Calu3 (cell line): ENCODE data around the gene DTX1. TPM values are rescaled to one million over a fixed set of nuclear protein-coding genes. Genes with fewer than 3 reads are reported as not detected.
"Not testable (repeated sequence)": the region's sequence is repeated elsewhere in the genome, so short reads cannot be mapped to it uniquely, and the experiment has no call there.

ENCODE experiments used
- BruUV-seq: library from RNA; stranded (reverse); fragments of 400-500 nt; replicated peaks from 2 replicates; lab custom pipeline; 2021; lab: Mats Ljungman, UMichigan
- CTCF ChIA-PET: fragments of 300-600 bp; sonication (Branson Sonifier 250); formaldehyde crosslinking; loops from one replicate; lab custom pipeline; 2022; ENCODE audit warnings: antibody characterized with exemption; lab: Charles Lee
- DNase-seq: peaks from one replicate; pipeline ENCODE4 v3.0.0; 2022
- H3K27ac Mint-ChIP-seq: one replicate; pipeline ENCODE4 v1.8.0; 2022; ENCODE audit warnings: mixed read lengths; ENCODE audit not compliant: unreplicated experiment
- H3K27me3 Mint-ChIP-seq: one replicate; pipeline ENCODE4 v1.8.0; 2022; ENCODE audit warnings: mixed read lengths; ENCODE audit not compliant: unreplicated experiment
- H3K36me3 Mint-ChIP-seq: one replicate; pipeline ENCODE4 v1.8.0; 2022; ENCODE audit warnings: mild to moderate bottlenecking, moderate library complexity, mixed read lengths; ENCODE audit not compliant: insufficient read depth, unreplicated experiment
- H3K4me1 Mint-ChIP-seq: one replicate; pipeline ENCODE4 v1.8.0; 2022; ENCODE audit warnings: mild to moderate bottlenecking, low read depth, mixed read lengths; ENCODE audit not compliant: unreplicated experiment
- H3K4me3 Mint-ChIP-seq: one replicate; pipeline ENCODE4 v1.8.0; 2022; ENCODE audit warnings: mild to moderate bottlenecking, low read depth, moderate library complexity, mixed read lengths; ENCODE audit not compliant: unreplicated experiment
- H3K9me3 Mint-ChIP-seq: one replicate; pipeline ENCODE4 v1.8.0; 2022; ENCODE audit warnings: low read depth, mixed read lengths; ENCODE audit not compliant: unreplicated experiment
- intact Hi-C: fragments of 100-400 bp; cut with micrococcal nuclease; formaldehyde crosslinking; loops from one replicate; pipeline ENCODE4 v1.10.0; 2022; ENCODE audit not compliant: unreplicated experiment
- total RNA-seq: library from RNA; stranded (reverse); gene quantifications from 2 replicates; pipeline ENCODE4 v1.2.3, GENCODE V29; 2022
- TF ChIP-seq, protein P1 (sequence below): fragments of 200-600 bp; IDR thresholded peaks from one replicate; pipeline ENCODE4 v1.8.0; 2022; ENCODE audit warnings: antibody characterized with exemption; ENCODE audit not compliant: unreplicated experiment

Gene DTX1
- total RNA-seq, 1 experiment from 2014 or later, result not detected

GRCh38 chr12:113115455-113116126, 59.1 kb downstream of the DTX1 start:
- DNase-seq, result no peak
- intact Hi-C loops, result no loop called here
- H3K27ac Mint-ChIP-seq, result no peak overlapping the region
- BruUV-seq, result no TSS peak
- no peak overlapping the region for H3K4me3 Mint-ChIP-seq
- no peaks in the 10 kb centered on the region for H3K9me3 Mint-ChIP-seq
- CTCF ChIA-PET, result no interaction called here
- TF ChIP-seq, protein P1, sequence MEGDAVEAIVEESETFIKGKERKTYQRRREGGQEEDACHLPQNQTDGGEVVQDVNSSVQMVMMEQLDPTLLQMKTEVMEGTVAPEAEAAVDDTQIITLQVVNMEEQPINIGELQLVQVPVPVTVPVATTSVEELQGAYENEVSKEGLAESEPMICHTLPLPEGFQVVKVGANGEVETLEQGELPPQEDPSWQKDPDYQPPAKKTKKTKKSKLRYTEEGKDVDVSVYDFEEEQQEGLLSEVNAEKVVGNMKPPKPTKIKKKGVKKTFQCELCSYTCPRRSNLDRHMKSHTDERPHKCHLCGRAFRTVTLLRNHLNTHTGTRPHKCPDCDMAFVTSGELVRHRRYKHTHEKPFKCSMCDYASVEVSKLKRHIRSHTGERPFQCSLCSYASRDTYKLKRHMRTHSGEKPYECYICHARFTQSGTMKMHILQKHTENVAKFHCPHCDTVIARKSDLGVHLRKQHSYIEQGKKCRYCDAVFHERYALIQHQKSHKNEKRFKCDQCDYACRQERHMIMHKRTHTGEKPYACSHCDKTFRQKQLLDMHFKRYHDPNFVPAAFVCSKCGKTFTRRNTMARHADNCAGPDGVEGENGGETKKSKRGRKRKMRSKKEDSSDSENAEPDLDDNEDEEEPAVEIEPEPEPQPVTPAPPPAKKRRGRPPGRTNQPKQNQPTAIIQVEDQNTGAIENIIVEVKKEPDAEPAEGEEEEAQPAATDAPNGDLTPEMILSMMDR, result no peak
- peaks cover 62% of the 10 kb centered on the region for H3K36me3 Mint-ChIP-seq
- no peaks in the 10 kb centered on the region for H3K4me1 Mint-ChIP-seq
- H3K27me3 Mint-ChIP-seq, result no peaks in the 10 kb centered on the region

GRCh38 chr12:113116875-113117274, 60.3 kb downstream of the DTX1 start:
- Mint-ChIP-seq H3K4me1 (no peaks in the 10 kb centered on the region), H3K36me3 (peaks cover 69% of the 10 kb centered on the region), H3K9me3 (no peaks in the 10 kb centered on the region), H3K27me3 (no peaks in the 10 kb centered on the region), H3K27ac (no peak overlapping the region), H3K4me3 (no peak overlapping the region)
- CTCF ChIA-PET, result interaction anchor here (0.9 kb wide), 1 partner anchor 57 kb away, joined by 3 read pairs; no protein-coding TSS in a partner anchor
- no peak for DNase-seq
- BruUV-seq, result no TSS peak
- intact Hi-C loops, result no loop called here
- TF ChIP-seq, protein P1, result no peak

GRCh38 chr12:113117684-113118083, 61.2 kb downstream of the DTX1 start:
- H3K36me3 Mint-ChIP-seq, result peaks cover 69% of the 10 kb centered on the region
- intact Hi-C loops, DNase-seq, H3K9me3 Mint-ChIP-seq, H3K4me3 Mint-ChIP-seq, H3K27ac Mint-ChIP-seq, H3K27me3 Mint-ChIP-seq, H3K4me1 Mint-ChIP-seq, BruUV-seq: not testable (repeated sequence)
- CTCF ChIA-PET, result interaction anchor here (0.9 kb wide), 1 partner anchor 56 kb away, joined by 3 read pairs; no protein-coding TSS in a partner anchor

DNA sequence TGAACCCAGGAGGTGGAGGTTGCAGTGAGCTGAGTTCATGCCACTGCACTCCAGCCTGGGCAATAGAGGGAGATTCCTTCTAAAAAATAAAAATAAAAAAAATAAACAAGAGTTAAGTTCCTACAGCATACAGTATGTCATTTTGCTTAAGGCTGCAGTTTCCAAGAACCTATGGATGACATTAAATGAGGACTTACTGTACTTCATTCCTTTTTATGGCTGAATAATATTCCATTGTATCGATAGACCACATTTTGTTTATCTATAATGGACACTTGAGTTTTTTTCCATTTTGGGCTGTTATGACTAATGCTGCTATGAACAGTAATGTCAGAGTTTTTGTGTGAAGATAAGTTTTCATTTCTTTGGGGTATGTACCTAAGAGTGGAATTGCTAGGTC, 61.6 kb downstream of the DTX1 start:
- CTCF ChIA-PET, result no interaction called here
- no TSS peak for BruUV-seq
- TF ChIP-seq, protein P1, result no peak
- Mint-ChIP-seq H3K4me3 (no peak overlapping the region), H3K27me3 (no peaks in the 10 kb centered on the region), H3K27ac (no peak overlapping the region), H3K9me3 (no peaks in the 10 kb centered on the region), H3K36me3 (peaks cover 69% of the 10 kb centered on the region), H3K4me1 (no peaks in the 10 kb centered on the region)
- intact Hi-C loops, result no loop called here
- no peak for DNase-seq
